Astrocyte (in vitro differentiated cells and primary cell): ENCODE measurements around the gene SPDEF. TPM values are rescaled to one million over a fixed set of nuclear protein-coding genes. Genes with fewer than 3 reads are reported as not detected.

Experiments used
- DNase-seq: peaks from one replicate; pipeline ENCODE4 v3.0.0-alpha.2; 2010; ENCODE audit warnings: low read depth
- FAIRE-seq: peaks from 2 replicates; lab custom pipeline; 2011; peaks lifted over from hg19 to GRCh38; lab: Jason Lieb, UNC
- H2AFZ ChIP-seq: 2 replicates; pipeline ENCODE4 v1.6.0; 2012; ENCODE audit warnings: low read depth, low read length, inconsistent platforms
- H3K27ac ChIP-seq: 2 replicates; pipeline ENCODE4 v1.5.1; 2011; ENCODE audit warnings: low read depth, low read length, inconsistent platforms
- H3K27me3 ChIP-seq: 2 replicates; pipeline ENCODE4 v1.6.0; 2011; ENCODE audit warnings: low read length, inconsistent platforms; ENCODE audit not compliant: insufficient read depth
- H3K36me3 ChIP-seq: 2 replicates; pipeline ENCODE4 v1.5.1; 2011; ENCODE audit warnings: low read length, inconsistent platforms; ENCODE audit not compliant: insufficient read depth
- H3K4me1 ChIP-seq: 2 replicates; pipeline ENCODE4 v1.5.1; 2011; ENCODE audit warnings: low read length, inconsistent platforms; ENCODE audit not compliant: insufficient read depth
- H3K4me2 ChIP-seq: 2 replicates; pipeline ENCODE4 v1.6.0; 2012; ENCODE audit warnings: low read length, inconsistent platforms
- H3K4me3 ChIP-seq: 2 replicates; pipeline ENCODE4 v1.5.1; 2011; ENCODE audit warnings: low read depth, mild to moderate bottlenecking, low read length, inconsistent platforms; ENCODE audit not compliant: insufficient read depth
- H3K79me2 ChIP-seq: 2 replicates; pipeline ENCODE4 v1.6.0; 2012; ENCODE audit warnings: mild to moderate bottlenecking, low read length, inconsistent platforms; ENCODE audit not compliant: insufficient read depth
- H3K9ac ChIP-seq: 2 replicates; pipeline ENCODE4 v1.6.0; 2012; ENCODE audit warnings: mild to moderate bottlenecking, low read length, inconsistent platforms
- H3K9me3 ChIP-seq: 2 replicates; pipeline ENCODE4 v1.5.1; 2012; ENCODE audit warnings: low read depth, mild to moderate bottlenecking, low read length, inconsistent platforms; ENCODE audit not compliant: insufficient read depth
- H4K20me1 ChIP-seq: 2 replicates; pipeline ENCODE4 v1.6.0; 2012; ENCODE audit warnings: low read length, inconsistent platforms; ENCODE audit not compliant: insufficient read depth
- H3K27ac Mint-ChIP-seq: one replicate; pipeline ENCODE4 v1.8.0; 2021; ENCODE audit warnings: mild to moderate bottlenecking, mixed read lengths; ENCODE audit not compliant: unreplicated experiment
- H3K27me3 Mint-ChIP-seq: one replicate; pipeline ENCODE4 v1.8.0; 2021; ENCODE audit warnings: low read depth, mixed read lengths; ENCODE audit not compliant: unreplicated experiment
- H3K36me3 Mint-ChIP-seq: one replicate; pipeline ENCODE4 v1.8.0; 2021; ENCODE audit warnings: low read depth, mixed read lengths; ENCODE audit not compliant: unreplicated experiment
- H3K4me1 Mint-ChIP-seq: one replicate; pipeline ENCODE4 v1.8.0; 2021; ENCODE audit warnings: low read depth, mixed read lengths; ENCODE audit not compliant: unreplicated experiment
- H3K4me3 Mint-ChIP-seq: one replicate; pipeline ENCODE4 v1.8.0; 2021; ENCODE audit warnings: mild to moderate bottlenecking, moderate library complexity, mixed read lengths; ENCODE audit not compliant: unreplicated experiment
- H3K9me3 Mint-ChIP-seq: one replicate; pipeline ENCODE4 v1.8.0; 2021; ENCODE audit warnings: mild to moderate bottlenecking, mixed read lengths; ENCODE audit not compliant: unreplicated experiment
- EZH2 ChIP-seq: IDR thresholded peaks from 2 replicates; pipeline ENCODE4 v1.6.1; 2012; ENCODE audit warnings: mild to moderate bottlenecking, low read length, inconsistent platforms; ENCODE audit not compliant: insufficient read depth
- total RNA-seq: library from RNA; stranded (reverse); gene quantifications from 2 replicates; pipeline ENCODE4 v1.2.1, GENCODE V29; 2021
- TF ChIP-seq, protein P1 (sequence below): IDR thresholded peaks from 2 replicates; pipeline ENCODE4 v1.5.1; 2011; ENCODE audit warnings: low read depth, mild to moderate bottlenecking, inconsistent platforms, low read length, moderate library complexity; ENCODE audit not compliant: insufficient read depth

SPDEF gene
- total RNA-seq, 1 donor from 2014 or later, result 0.16 TPM

DNA sequence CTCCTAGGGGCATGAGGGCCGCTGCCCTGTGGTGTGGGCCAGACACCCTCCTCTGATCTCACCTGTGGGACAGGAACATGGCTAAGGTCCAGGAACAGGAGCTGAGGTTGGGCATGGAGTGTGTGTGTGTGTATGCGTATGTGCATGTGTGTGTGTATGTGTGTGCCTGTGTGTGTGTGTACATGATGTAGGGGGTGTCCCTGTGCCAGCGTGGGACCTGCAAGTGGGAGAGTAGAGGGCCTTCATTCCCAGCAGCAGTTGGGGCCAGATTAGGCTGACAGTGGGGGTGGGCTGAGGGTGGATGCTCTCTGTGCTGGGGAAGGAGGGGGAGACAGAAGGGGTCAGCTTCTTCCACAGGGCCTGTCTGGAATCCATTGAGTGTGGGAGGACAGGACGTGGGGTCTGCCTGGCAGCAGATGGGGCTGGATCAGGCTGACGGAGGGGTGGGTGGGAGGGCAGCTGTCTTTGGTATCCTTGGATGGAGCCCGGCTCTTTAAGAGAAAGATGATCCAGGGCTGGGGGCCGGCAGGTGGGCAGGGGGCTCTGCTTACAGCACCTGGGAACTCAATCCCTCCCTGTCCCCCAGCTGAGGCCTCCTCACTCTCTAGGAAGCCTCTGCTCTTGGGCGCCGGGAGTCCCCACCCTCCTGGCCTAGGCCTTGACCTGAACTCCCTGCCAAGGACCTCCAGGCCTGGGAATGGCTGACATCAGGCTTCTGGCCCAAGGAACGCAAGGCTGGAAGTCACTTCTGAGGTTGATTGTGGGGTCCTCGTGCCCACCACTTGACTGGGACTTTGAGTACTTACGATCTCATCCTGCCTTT is 44.0 kb downstream of the SPDEF start:
- TF ChIP-seq, protein P1, sequence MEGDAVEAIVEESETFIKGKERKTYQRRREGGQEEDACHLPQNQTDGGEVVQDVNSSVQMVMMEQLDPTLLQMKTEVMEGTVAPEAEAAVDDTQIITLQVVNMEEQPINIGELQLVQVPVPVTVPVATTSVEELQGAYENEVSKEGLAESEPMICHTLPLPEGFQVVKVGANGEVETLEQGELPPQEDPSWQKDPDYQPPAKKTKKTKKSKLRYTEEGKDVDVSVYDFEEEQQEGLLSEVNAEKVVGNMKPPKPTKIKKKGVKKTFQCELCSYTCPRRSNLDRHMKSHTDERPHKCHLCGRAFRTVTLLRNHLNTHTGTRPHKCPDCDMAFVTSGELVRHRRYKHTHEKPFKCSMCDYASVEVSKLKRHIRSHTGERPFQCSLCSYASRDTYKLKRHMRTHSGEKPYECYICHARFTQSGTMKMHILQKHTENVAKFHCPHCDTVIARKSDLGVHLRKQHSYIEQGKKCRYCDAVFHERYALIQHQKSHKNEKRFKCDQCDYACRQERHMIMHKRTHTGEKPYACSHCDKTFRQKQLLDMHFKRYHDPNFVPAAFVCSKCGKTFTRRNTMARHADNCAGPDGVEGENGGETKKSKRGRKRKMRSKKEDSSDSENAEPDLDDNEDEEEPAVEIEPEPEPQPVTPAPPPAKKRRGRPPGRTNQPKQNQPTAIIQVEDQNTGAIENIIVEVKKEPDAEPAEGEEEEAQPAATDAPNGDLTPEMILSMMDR, result no peak
- TF ChIP-seq EZH2, result no peak
- H3K4me2 ChIP-seq, result no peak overlapping the region
- Mint-ChIP-seq H3K4me1 (no peaks in the 10 kb centered on the region), H3K27ac (no peak overlapping the region), H3K27me3 (peaks cover 24% of the 10 kb centered on the region), H3K36me3 (no peaks in the 10 kb centered on the region), H3K4me3 (no peak overlapping the region), H3K9me3 (no peaks in the 10 kb centered on the region)
- no peak for DNase-seq
- H3K27me3 ChIP-seq, result peaks cover 7% of the 10 kb centered on the region
- no peak overlapping the region for H3K4me3 ChIP-seq
- H3K9me3 ChIP-seq, result no peaks in the 10 kb centered on the region
- FAIRE-seq, result no peak
- peaks cover 5% of the 10 kb centered on the region for H3K4me1 ChIP-seq
- no peaks in the 10 kb centered on the region for H3K36me3 ChIP-seq
- no peaks in the 10 kb centered on the region for H3K79me2 ChIP-seq
- H2AFZ ChIP-seq, result no peak overlapping the region
- H4K20me1 ChIP-seq, result no peaks in the 10 kb centered on the region
- no peak overlapping the region for H3K27ac ChIP-seq
- no peak overlapping the region for H3K9ac ChIP-seq

DNA sequence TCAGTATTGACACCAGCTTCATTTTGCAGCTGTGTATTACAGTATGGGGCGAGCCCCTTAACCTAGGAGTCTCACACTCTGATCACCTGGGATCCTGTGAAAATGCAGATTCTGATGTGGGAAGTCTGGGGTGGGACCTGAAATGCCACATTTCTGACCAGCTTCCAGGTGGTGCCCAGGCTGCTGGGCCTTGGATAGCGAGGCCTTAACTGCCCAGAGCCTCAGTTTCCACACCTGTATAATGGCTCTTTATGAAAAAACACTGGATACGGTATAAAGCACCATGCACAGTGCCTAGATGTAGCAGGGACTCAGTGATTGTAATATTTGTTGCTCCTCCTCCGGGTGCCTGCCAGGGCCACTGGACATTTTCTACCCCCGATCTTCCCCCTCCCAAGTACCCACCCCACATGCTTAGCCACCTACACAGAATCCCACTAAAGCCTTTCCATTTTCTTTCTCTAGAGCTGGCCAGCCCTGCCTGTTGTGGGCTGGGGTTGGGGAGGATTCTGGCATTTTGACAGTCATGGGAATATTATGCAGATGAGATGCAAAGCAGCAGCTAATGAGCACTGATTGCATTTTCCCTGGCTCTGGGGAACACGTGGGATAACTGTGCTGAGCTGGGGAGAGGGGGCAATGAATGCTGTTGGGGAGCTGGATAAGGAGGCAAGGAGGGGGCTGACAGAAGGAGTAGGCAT is 44.8 kb downstream of the SPDEF start:
- H3K4me2 ChIP-seq, result no peak overlapping the region
- H3K4me3 Mint-ChIP-seq, result no peak overlapping the region
- H3K27me3 ChIP-seq, result peaks cover 7% of the 10 kb centered on the region
- DNase-seq (no peak), FAIRE-seq (no peak)
- no peaks in the 10 kb centered on the region for H4K20me1 ChIP-seq
- no peak overlapping the region for H3K4me3 ChIP-seq
- H3K36me3 Mint-ChIP-seq, result no peaks in the 10 kb centered on the region
- peaks cover 5% of the 10 kb centered on the region for H3K4me1 ChIP-seq
- H3K79me2 ChIP-seq, result no peaks in the 10 kb centered on the region
- H3K27me3 Mint-ChIP-seq, result peaks cover 20% of the 10 kb centered on the region
- H3K9me3 ChIP-seq, result no peaks in the 10 kb centered on the region
- H3K27ac Mint-ChIP-seq, result no peak overlapping the region
- no peaks in the 10 kb centered on the region for H3K4me1 Mint-ChIP-seq
- H3K9me3 Mint-ChIP-seq, result no peaks in the 10 kb centered on the region
- H2AFZ ChIP-seq, result no peak overlapping the region
- H3K9ac ChIP-seq, result no peak overlapping the region
- TF ChIP-seq EZH2, result no peak
- TF ChIP-seq, protein P1, result no peak
- no peak overlapping the region for H3K27ac ChIP-seq
- H3K36me3 ChIP-seq, result no peaks in the 10 kb centered on the region

DNA sequence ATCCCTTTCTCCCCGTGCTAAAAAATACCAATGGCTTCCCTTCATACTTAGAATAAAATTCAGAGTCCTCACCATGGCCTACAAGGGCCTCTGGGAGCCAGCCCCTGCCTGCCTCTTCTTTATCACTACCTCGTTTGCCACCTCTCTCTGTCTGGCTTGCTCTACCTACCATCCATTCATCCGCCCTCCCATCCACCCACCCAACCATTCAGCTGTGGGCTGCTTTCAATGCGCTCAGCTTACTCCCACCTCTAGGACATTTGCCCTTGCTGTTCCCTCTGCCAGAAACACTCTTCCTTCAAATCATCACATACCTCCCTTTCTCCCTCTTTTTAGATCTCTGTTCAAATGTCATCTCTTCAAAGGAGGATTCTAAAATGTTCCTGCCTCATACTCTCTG is 45.8 kb downstream of the SPDEF start:
- Mint-ChIP-seq H3K27me3 (peaks cover 18% of the 10 kb centered on the region), H3K4me3 (no peak overlapping the region), H3K9me3 (no peaks in the 10 kb centered on the region), H3K36me3 (no peaks in the 10 kb centered on the region), H3K27ac (no peak overlapping the region), H3K4me1 (no peaks in the 10 kb centered on the region)
- TF ChIP-seq, protein P1, result no peak
- no peak for TF ChIP-seq EZH2
- Histone ChIP-seq H3K36me3 (no peaks in the 10 kb centered on the region), H3K27ac (no peak overlapping the region), H3K79me2 (no peaks in the 10 kb centered on the region), H3K9me3 (no peaks in the 10 kb centered on the region), H3K9ac (no peak overlapping the region), H3K4me1 (peaks cover 5% of the 10 kb centered on the region), H3K4me2 (no peak overlapping the region), H4K20me1 (no peaks in the 10 kb centered on the region), H2AFZ (no peak overlapping the region), H3K27me3 (peaks cover 6% of the 10 kb centered on the region), H3K4me3 (no peak overlapping the region)
- FAIRE-seq, result no peak
- no peak for DNase-seq
